DOHH2 (cell line): ENCODE measurements around the gene HMCN2.

Source experiments
- CTCF ChIP-seq: fragments of 200-600 bp; sonication (generic); IDR thresholded peaks from one replicate; pipeline ENCODE4 v1.5.1; 2014; ENCODE audit warnings: antibody characterized with exemption, mild to moderate bottlenecking, low read depth, low read length; ENCODE audit not compliant: poor library complexity, severe bottlenecking
- EZH2phosphoT487 ChIP-seq: fragments of 200-600 bp; sonication (generic); IDR thresholded peaks from 2 replicates; pipeline ENCODE4 v1.6.1; 2017; ENCODE audit warnings: borderline replicate concordance, mild to moderate bottlenecking, antibody characterized with exemption, low read length, moderate library complexity, mixed read lengths

- TF ChIP-seq CTCF: no peak
- no peak for TF ChIP-seq EZH2phosphoT487
These were observed 53.7 kb downstream of the HMCN2 start for GRCh38 chr9:130319300-130319699.
